Hepatocyte (in vitro differentiated cells): ENCODE results near the gene SDF2L1. TPM values are rescaled to one million over a fixed set of nuclear protein-coding genes. Genes with fewer than 3 reads are reported as not detected.

Experiments used
- DNase-seq: peaks from one replicate; pipeline ENCODE4 v3.0.0-alpha.2; 2016; ENCODE audit warnings: low spot score
- H2AFZ ChIP-seq: fragments of 200-600 bp; sonication (generic); 2 replicates; pipeline ENCODE4 v1.6.0; 2016; ENCODE audit warnings: antibody characterized with exemption, mild to moderate bottlenecking
- H3K27ac ChIP-seq: fragments of 200-600 bp; sonication (generic); 2 replicates; pipeline ENCODE4 v1.5.1; 2016; ENCODE audit warnings: mild to moderate bottlenecking
- H3K27me3 ChIP-seq: fragments of 200-600 bp; sonication (generic); 2 replicates; pipeline ENCODE4 v1.6.1; 2016
- H3K36me3 ChIP-seq: fragments of 200-600 bp; sonication (generic); replicated peaks from 2 replicates; pipeline ENCODE4 v1.5.1; 2016; ENCODE audit warnings: low read depth; ENCODE audit not compliant: insufficient read depth
- H3K4me1 ChIP-seq: fragments of 200-600 bp; sonication (generic); 2 replicates; pipeline ENCODE4 v1.5.1; 2016; ENCODE audit warnings: mild to moderate bottlenecking, moderate library complexity; ENCODE audit not compliant: insufficient read depth
- H3K4me2 ChIP-seq: fragments of 200-600 bp; sonication (generic); 2 replicates; pipeline ENCODE4 v1.6.0; 2016
- H3K4me3 ChIP-seq: fragments of 200-600 bp; sonication (generic); 2 replicates; pipeline ENCODE4 v1.5.1; 2016; ENCODE audit warnings: mild to moderate bottlenecking
- H3K79me2 ChIP-seq: fragments of 200-600 bp; sonication (generic); 2 replicates; pipeline ENCODE4 v1.6.0; 2017; ENCODE audit warnings: mild to moderate bottlenecking
- H3K9me2 ChIP-seq: fragments of 200-600 bp; sonication (generic); replicated peaks from 2 replicates; pipeline ENCODE4 v1.6.0; 2017; ENCODE audit warnings: mild to moderate bottlenecking; ENCODE audit not compliant: insufficient read depth
- H3K9me3 ChIP-seq: fragments of 200-600 bp; sonication (generic); 2 replicates; pipeline ENCODE4 v1.5.1; 2016; ENCODE audit warnings: low read depth, mild to moderate bottlenecking
- H4K20me1 ChIP-seq: fragments of 200-600 bp; sonication (generic); 2 replicates; pipeline ENCODE4 v1.6.0; 2016; ENCODE audit warnings: mild to moderate bottlenecking; ENCODE audit not compliant: insufficient read depth, poor library complexity, severe bottlenecking
- EZH2 ChIP-seq: fragments of 200-600 bp; sonication (generic); IDR thresholded peaks from 2 replicates; pipeline ENCODE4 v1.6.1; 2016; ENCODE audit warnings: antibody characterized with exemption, mild to moderate bottlenecking, borderline replicate concordance
- EZH2phosphoT487 ChIP-seq: fragments of 200-600 bp; sonication (generic); IDR thresholded peaks from one replicate; pipeline ENCODE4 v1.6.1; 2018; ENCODE audit warnings: antibody characterized with exemption, mild to moderate bottlenecking, low read depth, moderate library complexity; ENCODE audit not compliant: unreplicated experiment, severe bottlenecking
- WGBS: methylation state at CpG from one replicate; pipeline ENCODE4 v1.1.6; 2016; ENCODE audit warnings: low lambda C conversion rate; ENCODE audit errors: missing lambda C conversion rate; 5-methylcytosine and 5-hydroxymethylcytosine counted together
- polyA plus RNA-seq: library from polyadenylated mRNA; unstranded; fragments of >200 nt; fragmentation: Nextera tagmentation; extraction: Ambion mirVana; gene quantifications from 2 replicates; pipeline ENCODE4 v1.2.1, GENCODE V29; 2016
- total RNA-seq: library from RNA; depleted of rRNA; stranded (reverse); fragments of >200 nt; gene quantifications from 2 replicates; pipeline ENCODE4 v1.2.3, GENCODE V29; 2014
- TF ChIP-seq, protein P1 (sequence below): fragments of 200-600 bp; sonication (generic); IDR thresholded peaks from 2 replicates; pipeline ENCODE4 v1.5.1; 2016; ENCODE audit warnings: antibody characterized with exemption, mild to moderate bottlenecking; ENCODE audit not compliant: poor library complexity

Gene SDF2L1
- total and polyA plus RNA-seq, 2 experiments from 2014 or later = 38.2 to 139 TPM

DNA sequence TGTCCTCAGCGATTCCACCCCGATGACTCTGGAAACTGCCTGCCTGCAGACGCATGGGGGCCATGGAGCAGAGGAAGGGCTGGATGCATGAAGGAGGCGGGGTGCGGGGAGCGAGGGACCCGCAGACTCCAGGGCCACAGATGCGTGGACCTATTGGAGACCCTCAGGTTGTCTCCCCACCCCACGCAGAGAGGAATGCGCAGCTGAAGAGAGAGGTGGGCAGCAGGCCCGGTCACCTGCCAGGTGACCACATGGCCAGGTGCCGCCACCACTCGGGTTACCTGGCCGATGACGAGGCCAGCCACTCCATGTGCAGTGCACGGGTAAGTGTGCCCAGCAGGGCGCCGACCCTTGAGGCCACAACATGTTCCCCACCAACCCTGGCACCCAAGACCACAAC is 9.2 kb upstream of the SDF2L1 start:
- no peaks in the 10 kb centered on the region for H3K9me2 ChIP-seq
- no peaks in the 10 kb centered on the region for H3K36me3 ChIP-seq
- H3K4me1 ChIP-seq = peaks cover 2% of the 10 kb centered on the region
- no peak for DNase-seq
- H3K9me3 ChIP-seq = no peaks in the 10 kb centered on the region
- H3K27ac ChIP-seq = no peak overlapping the region
- peaks cover 12% of the 10 kb centered on the region for H3K79me2 ChIP-seq
- WGBS = 94% methylated on average over 13 of the region's 18 CpGs
- no peak overlapping the region for H2AFZ ChIP-seq
- TF ChIP-seq, protein P1, sequence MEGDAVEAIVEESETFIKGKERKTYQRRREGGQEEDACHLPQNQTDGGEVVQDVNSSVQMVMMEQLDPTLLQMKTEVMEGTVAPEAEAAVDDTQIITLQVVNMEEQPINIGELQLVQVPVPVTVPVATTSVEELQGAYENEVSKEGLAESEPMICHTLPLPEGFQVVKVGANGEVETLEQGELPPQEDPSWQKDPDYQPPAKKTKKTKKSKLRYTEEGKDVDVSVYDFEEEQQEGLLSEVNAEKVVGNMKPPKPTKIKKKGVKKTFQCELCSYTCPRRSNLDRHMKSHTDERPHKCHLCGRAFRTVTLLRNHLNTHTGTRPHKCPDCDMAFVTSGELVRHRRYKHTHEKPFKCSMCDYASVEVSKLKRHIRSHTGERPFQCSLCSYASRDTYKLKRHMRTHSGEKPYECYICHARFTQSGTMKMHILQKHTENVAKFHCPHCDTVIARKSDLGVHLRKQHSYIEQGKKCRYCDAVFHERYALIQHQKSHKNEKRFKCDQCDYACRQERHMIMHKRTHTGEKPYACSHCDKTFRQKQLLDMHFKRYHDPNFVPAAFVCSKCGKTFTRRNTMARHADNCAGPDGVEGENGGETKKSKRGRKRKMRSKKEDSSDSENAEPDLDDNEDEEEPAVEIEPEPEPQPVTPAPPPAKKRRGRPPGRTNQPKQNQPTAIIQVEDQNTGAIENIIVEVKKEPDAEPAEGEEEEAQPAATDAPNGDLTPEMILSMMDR = no peak
- no peak for TF ChIP-seq EZH2
- TF ChIP-seq EZH2phosphoT487 = no peak
- peaks cover 6% of the 10 kb centered on the region for H4K20me1 ChIP-seq
- no peak overlapping the region for H3K4me2 ChIP-seq
- no peak overlapping the region for H3K4me3 ChIP-seq
- H3K27me3 ChIP-seq = no peaks in the 10 kb centered on the region

DNA sequence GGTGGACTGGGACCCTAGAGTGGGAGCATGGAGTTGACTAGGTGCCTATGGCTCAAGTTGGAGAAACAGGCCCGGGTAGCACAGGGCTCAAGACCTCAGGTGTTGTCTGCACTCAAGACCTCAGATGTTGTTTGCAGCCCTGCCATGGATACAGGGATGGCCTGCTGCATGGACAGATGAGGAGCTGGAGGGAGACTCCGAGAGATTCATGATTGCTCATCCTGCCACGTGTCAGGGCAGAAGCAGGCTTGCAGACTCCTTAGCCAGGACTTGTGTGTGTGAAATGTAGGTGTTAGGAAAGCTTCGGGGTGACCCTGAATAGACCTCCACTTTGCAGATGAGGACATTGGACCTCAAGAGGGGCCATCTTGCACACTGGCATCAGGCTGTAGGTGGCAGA is 8.6 kb upstream of the SDF2L1 start:
- WGBS = 92% methylated on average over 4 of the region's 4 CpGs
- Histone ChIP-seq H3K4me1 (peaks cover 2% of the 10 kb centered on the region), H3K9me3 (no peaks in the 10 kb centered on the region), H3K4me2 (no peak overlapping the region), H3K27ac (no peak overlapping the region), H4K20me1 (peaks cover 2% of the 10 kb centered on the region), H2AFZ (no peak overlapping the region), H3K27me3 (no peaks in the 10 kb centered on the region), H3K4me3 (no peak overlapping the region), H3K79me2 (peaks cover 6% of the 10 kb centered on the region), H3K9me2 (no peaks in the 10 kb centered on the region), H3K36me3 (no peaks in the 10 kb centered on the region)
- TF ChIP-seq EZH2phosphoT487 = no peak
- no peak for TF ChIP-seq EZH2
- TF ChIP-seq, protein P1 = no peak
- DNase-seq = no peak

DNA sequence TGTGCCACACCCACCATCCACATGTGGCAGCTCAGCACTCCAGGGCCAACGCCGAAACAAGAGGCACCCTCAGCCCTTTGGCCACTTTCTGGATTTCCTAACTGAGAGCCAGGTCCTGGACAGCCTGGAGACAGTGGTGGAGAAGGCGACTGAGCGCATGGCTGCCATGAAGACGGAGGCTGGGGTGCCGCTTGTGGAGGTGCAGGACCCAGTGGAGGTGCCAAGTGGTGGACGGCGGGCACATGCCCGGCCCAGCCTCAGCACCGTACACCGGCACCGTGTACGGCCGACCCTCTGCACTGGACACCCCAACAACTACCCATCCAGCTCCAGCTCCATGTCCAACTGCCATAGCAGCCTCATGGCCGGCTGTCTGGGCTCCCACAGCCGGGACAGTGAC is 8.0 kb upstream of the SDF2L1 start:
- H3K9me3 ChIP-seq = no peaks in the 10 kb centered on the region
- WGBS = 91% methylated on average over 16 of the region's 16 CpGs
- no peak overlapping the region for H2AFZ ChIP-seq
- H3K27ac ChIP-seq = no peak overlapping the region
- TF ChIP-seq EZH2phosphoT487 = no peak
- TF ChIP-seq, protein P1 = no peak
- no peak for TF ChIP-seq EZH2
- DNase-seq = no peak
- no peaks in the 10 kb centered on the region for H3K36me3 ChIP-seq
- H3K27me3 ChIP-seq = no peaks in the 10 kb centered on the region
- H3K9me2 ChIP-seq = no peaks in the 10 kb centered on the region
- peaks cover under 1% of the 10 kb centered on the region for H3K4me1 ChIP-seq
- no peak overlapping the region for H3K4me2 ChIP-seq
- H3K79me2 ChIP-seq = peaks cover under 1% of the 10 kb centered on the region
- no peak overlapping the region for H3K4me3 ChIP-seq
- no peaks in the 10 kb centered on the region for H4K20me1 ChIP-seq

DNA sequence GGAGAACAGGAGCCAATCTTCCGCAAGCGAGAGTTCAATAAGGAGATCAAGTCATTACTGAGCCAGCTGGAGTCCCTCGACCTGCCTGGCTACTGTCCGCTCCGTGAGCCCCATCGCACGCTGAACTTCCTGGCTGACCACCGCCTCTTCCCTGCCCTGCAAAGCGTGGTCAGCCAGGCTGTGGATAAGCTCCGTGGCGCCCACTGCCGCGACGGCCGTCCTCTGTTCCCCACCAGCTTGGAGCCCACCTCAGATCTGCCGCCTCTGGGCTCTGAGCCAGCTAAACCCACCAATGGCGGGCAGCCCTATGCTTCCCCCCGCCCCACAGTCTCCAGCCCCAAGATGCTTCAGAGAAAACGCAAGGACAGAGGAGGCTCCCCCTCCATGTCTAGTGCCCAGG is 7.3 kb upstream of the SDF2L1 start:
- Histone ChIP-seq H3K79me2 (no peaks in the 10 kb centered on the region), H3K27ac (no peak overlapping the region), H2AFZ (no peak overlapping the region), H3K27me3 (no peaks in the 10 kb centered on the region), H3K4me3 (no peak overlapping the region), H3K36me3 (no peaks in the 10 kb centered on the region), H3K4me1 (no peaks in the 10 kb centered on the region), H4K20me1 (no peaks in the 10 kb centered on the region), H3K4me2 (no peak overlapping the region), H3K9me3 (no peaks in the 10 kb centered on the region), H3K9me2 (no peaks in the 10 kb centered on the region)
- TF ChIP-seq EZH2 = no peak
- no peak for TF ChIP-seq EZH2phosphoT487
- TF ChIP-seq, protein P1 = no peak
- no peak for DNase-seq
- WGBS = 93% methylated on average over 19 of the region's 19 CpGs
